Breast epithelium (tissue), 4 donors: ENCODE data around the gene URGCP. TPM values are rescaled to one million over a fixed set of nuclear protein-coding genes. Genes with fewer than 3 reads are reported as not detected.

Experiments
- DNase-seq, 2 donors: peaks; one replicate each; pipeline ENCODE4 v3.0.0-alpha.2; 2019; ENCODE audit warnings: low spot score in 2 of 2
- H3K27ac ChIP-seq, 2 donors: fragments of 200-600 bp; sonication (generic) in 1 of 2; one replicate each; pipeline ENCODE4 v1.5.1; 2016 to 2019; ENCODE audit warnings: mild to moderate bottlenecking in 1 of 2
- H3K27me3 ChIP-seq, 2 donors: fragments of 200-600 bp; sonication (generic) in 1 of 2; one replicate each; pipeline versions ENCODE4 v1.5.1 to v1.6.0; 2017 to 2019; ENCODE audit warnings: control low read depth in 1 of 2, mild to moderate bottlenecking in 1 of 2
- H3K36me3 ChIP-seq: fragments of 200-600 bp; one replicate; pipeline ENCODE4 v1.5.1; 2019
- H3K4me1 ChIP-seq, 2 donors: fragments of 200-600 bp; sonication (generic); one replicate each; pipeline ENCODE4 v1.5.1; 2016 to 2019; ENCODE audit warnings: control low read depth in 1 of 2
- H3K4me3 ChIP-seq, 3 donors: fragments of 200-600 bp; sonication (generic); 1 replicate in 2 of 3; 2 replicates in 1 of 3; pipeline ENCODE4 v1.5.1; 2016 to 2019; ENCODE audit warnings: mild to moderate bottlenecking in 3 of 3, moderate library complexity in 2 of 3
- H3K9me3 ChIP-seq, 2 donors: fragments of 200-600 bp; sonication (generic) in 1 of 2; one replicate each; pipeline ENCODE4 v1.5.1; 2016 to 2019; ENCODE audit warnings: control low read depth in 1 of 2
- POLR2A ChIP-seq: fragments of 450-650 bp; IDR thresholded peaks from one replicate; pipeline ENCODE4 v1.6.1; 2016; ENCODE audit warnings: antibody characterized with exemption, mild to moderate bottlenecking, moderate library complexity
- POLR2AphosphoS5 ChIP-seq, 3 donors: sonication (generic); formaldehyde crosslinking; IDR thresholded peaks; one replicate each; pipeline ENCODE4 v1.6.1; 2017; ENCODE audit warnings: antibody characterized with exemption in 3 of 3
- intact Hi-C: fragments of 100-400 bp; cut with DNase I; formaldehyde crosslinking; loops from one replicate; pipeline ENCODE4 v1.15.1; 2023; ENCODE audit warnings: low total_unique reads
- total RNA-seq, 3 donors: library from RNA; depleted of rRNA; stranded (reverse); fragments of >200 nt; gene quantifications; one replicate each; pipeline ENCODE4 v1.1.0, GENCODE V29; 2016
- TF ChIP-seq, protein P1 (sequence below), 3 donors: fragments of 450-650 bp; IDR thresholded peaks; one replicate each; pipeline ENCODE4 v1.5.1; 2016 to 2017; ENCODE audit warnings: antibody characterized with exemption in 3 of 3, mild to moderate bottlenecking in 3 of 3, moderate library complexity in 3 of 3

URGCP gene
- total RNA-seq, 3 donors from 2014 or later, result 29.2 to 39.2 (median 29.9) TPM

DNA sequence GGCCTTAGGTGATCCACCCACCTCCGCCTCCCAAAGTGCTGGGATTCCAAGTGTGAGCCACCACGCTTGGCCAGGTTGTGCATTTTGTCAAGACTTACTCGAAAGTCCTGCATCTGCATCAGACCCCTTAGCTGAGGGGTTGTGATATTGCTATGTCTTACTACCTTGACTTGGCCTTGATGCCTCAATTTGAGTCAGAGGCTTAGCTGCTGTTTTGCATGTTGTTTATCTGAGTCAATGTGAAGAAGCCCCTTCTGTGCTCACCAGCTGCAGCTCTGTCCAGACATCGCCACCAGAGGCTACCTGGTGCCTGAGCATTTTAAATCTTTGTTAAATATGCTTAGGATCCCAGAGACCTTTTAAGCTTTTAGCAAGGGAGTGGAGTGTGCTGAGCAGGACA lies 37.9 kb upstream of the URGCP start:
- Histone ChIP-seq H3K4me1 (no peaks in the 10 kb centered on the region), H3K9me3 (no peaks in the 10 kb centered on the region), H3K4me3 (no peak overlapping the region), H3K36me3 (no peaks in the 10 kb centered on the region), H3K27me3 (no peaks in the 10 kb centered on the region), H3K27ac (no peak overlapping the region)
- TF ChIP-seq POLR2AphosphoS5 (IDR thresholded peaks at IDR 0.05), result no peak
- DNase-seq, result no peak
- intact Hi-C loops, result no loop called here

DNA sequence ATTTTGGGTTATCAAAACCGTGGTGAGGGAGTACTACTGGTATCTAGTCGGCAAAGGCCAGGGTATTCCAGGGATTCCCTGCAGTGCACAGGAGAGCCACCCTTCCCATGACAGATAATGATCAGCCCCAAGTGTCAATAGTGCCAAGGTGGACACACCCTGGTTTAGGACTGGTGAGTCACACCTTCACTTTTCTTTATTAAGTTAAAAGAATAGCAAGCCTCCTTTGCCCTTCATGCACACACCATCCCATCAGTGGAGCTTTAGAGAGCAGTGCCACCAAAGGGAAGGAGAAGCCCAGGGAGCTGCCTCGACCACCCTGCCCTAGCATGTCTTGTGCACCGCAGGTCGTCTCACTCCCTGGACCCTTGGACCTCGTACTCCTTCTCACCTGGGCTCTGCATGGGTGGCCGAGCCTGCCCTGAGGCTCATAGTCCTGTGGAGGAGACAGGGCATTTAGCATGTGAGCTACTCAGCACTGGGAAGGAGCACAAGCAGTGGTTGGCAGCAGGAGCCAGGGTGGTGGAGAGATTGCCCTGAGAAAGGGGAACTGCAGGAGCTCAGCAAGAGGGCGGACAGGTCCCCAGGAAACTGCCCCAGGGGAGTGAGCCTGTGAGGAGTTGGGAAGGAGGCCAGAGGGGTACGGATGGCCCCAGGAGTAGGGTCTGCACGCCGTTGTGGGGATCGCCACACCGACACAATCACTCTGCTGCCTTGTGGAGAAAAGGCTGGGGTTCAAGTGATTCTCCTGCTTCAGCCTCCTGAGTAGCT lies 37.2 kb upstream of the URGCP start:
- Histone ChIP-seq H3K27ac (no peak overlapping the region), H3K9me3 (no peaks in the 10 kb centered on the region), H3K27me3 (no peaks in the 10 kb centered on the region), H3K36me3 (no peaks in the 10 kb centered on the region), H3K4me1 (no peaks in the 10 kb centered on the region), H3K4me3 (no peak overlapping the region)
- TF ChIP-seq, protein P1, sequence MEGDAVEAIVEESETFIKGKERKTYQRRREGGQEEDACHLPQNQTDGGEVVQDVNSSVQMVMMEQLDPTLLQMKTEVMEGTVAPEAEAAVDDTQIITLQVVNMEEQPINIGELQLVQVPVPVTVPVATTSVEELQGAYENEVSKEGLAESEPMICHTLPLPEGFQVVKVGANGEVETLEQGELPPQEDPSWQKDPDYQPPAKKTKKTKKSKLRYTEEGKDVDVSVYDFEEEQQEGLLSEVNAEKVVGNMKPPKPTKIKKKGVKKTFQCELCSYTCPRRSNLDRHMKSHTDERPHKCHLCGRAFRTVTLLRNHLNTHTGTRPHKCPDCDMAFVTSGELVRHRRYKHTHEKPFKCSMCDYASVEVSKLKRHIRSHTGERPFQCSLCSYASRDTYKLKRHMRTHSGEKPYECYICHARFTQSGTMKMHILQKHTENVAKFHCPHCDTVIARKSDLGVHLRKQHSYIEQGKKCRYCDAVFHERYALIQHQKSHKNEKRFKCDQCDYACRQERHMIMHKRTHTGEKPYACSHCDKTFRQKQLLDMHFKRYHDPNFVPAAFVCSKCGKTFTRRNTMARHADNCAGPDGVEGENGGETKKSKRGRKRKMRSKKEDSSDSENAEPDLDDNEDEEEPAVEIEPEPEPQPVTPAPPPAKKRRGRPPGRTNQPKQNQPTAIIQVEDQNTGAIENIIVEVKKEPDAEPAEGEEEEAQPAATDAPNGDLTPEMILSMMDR (IDR thresholded peaks at IDR 0.05), result no peak
- no peak for TF ChIP-seq POLR2A
- no peak for TF ChIP-seq POLR2AphosphoS5 (IDR thresholded peaks at IDR 0.05)
- intact Hi-C loops, result no loop called here
- no peak for DNase-seq

DNA sequence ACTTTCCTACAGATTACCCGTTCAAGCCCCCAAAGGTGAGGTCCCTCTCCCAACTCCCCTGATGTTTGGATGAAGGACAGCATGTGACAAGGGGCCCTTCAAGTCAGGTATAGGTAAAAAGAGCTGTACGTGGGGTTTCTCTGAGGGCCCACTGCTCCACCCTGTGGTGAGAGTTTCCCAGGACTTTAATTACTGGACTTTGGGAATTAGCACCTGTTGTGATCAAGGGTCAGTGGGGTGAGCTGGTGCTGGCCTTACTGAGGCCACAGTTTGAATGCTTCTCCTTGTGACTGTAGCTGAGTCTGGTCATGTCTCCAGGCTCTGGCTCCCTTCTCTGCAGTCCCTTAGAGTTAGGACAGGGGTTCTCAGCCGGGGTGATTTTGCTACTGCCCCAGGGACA lies 36.6 kb upstream of the URGCP start:
- H3K36me3 ChIP-seq, result no peaks in the 10 kb centered on the region
- no peak for DNase-seq

DNA sequence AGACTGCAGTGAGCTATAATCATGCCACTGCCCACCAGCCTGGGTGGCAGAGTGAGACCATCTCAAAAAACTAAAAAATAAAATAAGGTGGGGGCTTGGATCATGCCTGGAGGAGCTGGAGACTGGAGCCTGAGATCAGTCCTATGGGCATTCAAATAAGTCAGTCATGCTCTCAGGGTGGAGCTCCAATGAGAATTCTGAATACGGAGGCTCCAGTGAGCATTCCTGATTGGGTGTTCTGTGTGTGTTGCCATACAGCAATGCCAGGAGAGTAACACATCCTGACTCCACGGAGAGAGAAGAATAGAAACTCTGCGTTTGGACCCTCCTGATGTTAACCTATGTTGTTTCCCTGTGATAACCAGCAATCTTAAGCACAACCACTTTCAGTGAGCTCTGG lies 35.9 kb upstream of the URGCP start:
- intact Hi-C loops, result no loop called here

More for the DNA sequence above, 36.6 kb upstream of the URGCP start:
- Histone ChIP-seq H3K27me3 (no peaks in the 10 kb centered on the region), H3K4me3 (no peak overlapping the region), H3K9me3 (no peaks in the 10 kb centered on the region), H3K27ac (no peak overlapping the region), H3K4me1 (no peaks in the 10 kb centered on the region)
- TF ChIP-seq POLR2AphosphoS5 (IDR thresholded peaks at IDR 0.05), result no peak
- no peak for TF ChIP-seq POLR2A
- intact Hi-C loops, result no loop called here

DNA sequence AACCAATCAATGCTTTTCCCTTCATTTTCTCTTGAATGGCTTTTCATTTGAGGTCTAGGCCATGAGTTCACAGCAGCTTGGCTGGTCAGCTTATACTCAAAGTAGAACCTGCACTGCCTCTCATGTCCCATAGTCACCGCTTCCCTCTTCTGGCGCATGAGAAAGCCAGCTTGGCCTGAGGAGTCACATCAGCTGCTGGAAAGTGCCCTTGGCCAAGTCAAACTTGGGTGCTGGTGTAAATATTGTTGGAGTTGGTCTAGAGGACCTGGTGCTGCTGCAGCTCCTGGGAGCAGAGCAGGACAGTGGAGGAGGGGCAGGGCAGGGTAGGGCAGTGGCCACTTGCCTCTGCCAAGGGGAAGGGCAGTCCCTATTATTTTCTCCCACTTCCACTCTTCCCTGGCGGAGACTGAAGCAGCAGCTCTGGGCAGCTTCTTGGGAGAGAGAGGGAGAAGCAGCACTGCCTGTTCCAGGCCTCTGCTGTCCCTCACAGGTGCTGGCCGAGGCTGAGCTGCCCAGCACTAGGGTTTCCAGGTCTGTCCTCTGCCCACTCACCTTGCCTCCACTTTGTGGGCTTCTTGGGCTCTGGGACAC lies 32.6 kb upstream of the URGCP start:
- Histone ChIP-seq H3K36me3 (no peaks in the 10 kb centered on the region), H3K9me3 (no peaks in the 10 kb centered on the region), H3K4me3 (no peak overlapping the region), H3K27me3 (no peaks in the 10 kb centered on the region), H3K4me1 (no peaks in the 10 kb centered on the region), H3K27ac (no peak overlapping the region)
- no peak for DNase-seq
- TF ChIP-seq POLR2A (no peak), POLR2AphosphoS5 (IDR thresholded peaks at IDR 0.05) (no peak)
- TF ChIP-seq, protein P1 (IDR thresholded peaks at IDR 0.05), result no peak
- intact Hi-C loops, result no loop called here

More for the DNA sequence above, 35.9 kb upstream of the URGCP start:
- H3K9me3 ChIP-seq, result no peaks in the 10 kb centered on the region
- H3K4me1 ChIP-seq, result no peaks in the 10 kb centered on the region
- no peaks in the 10 kb centered on the region for H3K36me3 ChIP-seq
- H3K4me3 ChIP-seq, result no peak overlapping the region
- no peak for TF ChIP-seq POLR2AphosphoS5 (IDR thresholded peaks at IDR 0.05)
- TF ChIP-seq, protein P1 (IDR thresholded peaks at IDR 0.05), result no peak
- no peak overlapping the region for H3K27ac ChIP-seq
- no peaks in the 10 kb centered on the region for H3K27me3 ChIP-seq
- no peak for DNase-seq

DNA sequence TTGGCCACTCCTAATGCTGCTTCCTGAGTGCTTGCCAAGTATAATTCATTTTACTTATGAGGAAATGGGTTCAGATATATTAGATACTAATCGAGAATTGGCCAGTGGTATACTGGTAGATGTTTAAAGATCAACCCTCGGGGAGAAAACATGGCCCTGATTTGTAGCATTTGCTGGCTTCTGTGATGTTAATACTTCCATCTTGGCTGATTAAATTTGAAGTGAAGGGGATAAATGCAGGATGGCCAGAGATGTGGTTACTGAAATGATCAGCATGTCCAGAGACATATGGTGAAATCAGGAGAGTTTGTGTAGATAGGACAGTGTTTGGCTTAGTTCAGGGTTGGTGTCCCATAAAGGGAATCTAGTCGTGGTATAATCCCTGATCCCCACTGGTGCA lies 31.0 kb upstream of the URGCP start:
- no peak for DNase-seq
- Histone ChIP-seq H3K4me3 (no peak overlapping the region), H3K27me3 (no peaks in the 10 kb centered on the region), H3K36me3 (no peaks in the 10 kb centered on the region), H3K9me3 (no peaks in the 10 kb centered on the region), H3K27ac (no peak overlapping the region), H3K4me1 (no peaks in the 10 kb centered on the region)
- TF ChIP-seq, protein P1 (IDR thresholded peaks at IDR 0.05), result no peak
- TF ChIP-seq POLR2AphosphoS5 (IDR thresholded peaks at IDR 0.05) (no peak), POLR2A (no peak)
- intact Hi-C loops, result no loop called here
